Stimulated activated CD8-positive, alpha-beta memory T cell treated with anti-CD3 and anti-CD28 coated beads, Interleukin-12 subunit alpha, Interleukin-12 subunit beta, amount 100 ng/mL, for 1 hour (primary cell): ENCODE measurements around the gene RNF215.
A peak's percentile ranks its signal among the peaks of the same experiment; 100 is the strongest.
"Not testable (repeated sequence)": the region's sequence is repeated elsewhere in the genome, so short reads cannot be mapped to it uniquely, and the experiment has no call there.

Experiments used
- DNase-seq: peaks from one replicate; pipeline ENCODE4 v3.0.0-alpha.2; 2020; ENCODE audit warnings: low read depth

Gene RNF215

GRCh38 chr22:30361916-30362650, 25.1 kb downstream of the RNF215 start:
- DNase-seq = no peak

GRCh38 chr22:30358541-30358940, 28.7 kb downstream of the RNF215 start:
- no peak for DNase-seq

GRCh38 chr22:30357650-30358215, 29.5 kb downstream of the RNF215 start:
- no peak for DNase-seq

- no peak for DNase-seq
Observed at GRCh38 chr22:30357236-30357570, 30.0 kb downstream of the RNF215 start.

- DNase-seq = peak; percentile 74
Observed at GRCh38 chr22:30356449-30357235, 30.6 kb downstream of the RNF215 start, which contains the start of the genes CCDC157 and SF3A1. TSS of gene CCDC157 (plus strand) at chr22:30357007. CDS start at chr22:30366001, 8,994 bp downstream. TSS of gene SF3A1 (minus strand) at chr22:30356894. CDS start at chr22:30356792, 102 bp downstream.

GRCh38 chr22:30354644-30355043, 32.6 kb downstream of the RNF215 start:
- no peak for DNase-seq

GRCh38 chr22:30351226-30351625, 36.0 kb downstream of the RNF215 start:
- no peak for DNase-seq

GRCh38 chr22:30348809-30349208, 38.4 kb downstream of the RNF215 start:
- no peak for DNase-seq

- no peak for DNase-seq
Observed at GRCh38 chr22:30348404-30348803, 38.8 kb downstream of the RNF215 start.

GRCh38 chr22:30347255-30347892, 39.8 kb downstream of the RNF215 start:
- DNase-seq = no peak

- DNase-seq = no peak
Observed at GRCh38 chr22:30344447-30345200, 42.6 kb downstream of the RNF215 start.

- DNase-seq = no peak
Observed at GRCh38 chr22:30340911-30341685, 46.1 kb downstream of the RNF215 start.

GRCh38 chr22:30338802-30339201, 48.4 kb downstream of the RNF215 start:
- DNase-seq = no peak

GRCh38 chr22:30338341-30338740, 48.9 kb downstream of the RNF215 start:
- DNase-seq = not testable (repeated sequence)

- DNase-seq = no peak
Observed at GRCh38 chr22:30337461-30337778, 49.8 kb downstream of the RNF215 start.

GRCh38 chr22:30336752-30337460, 50.3 kb downstream of the RNF215 start:
- no peak for DNase-seq

GRCh38 chr22:30335236-30335635, 52.0 kb downstream of the RNF215 start:
- DNase-seq = no peak

GRCh38 chr22:30334646-30335045, 52.6 kb downstream of the RNF215 start:
- DNase-seq = no peak

GRCh38 chr22:30333707-30334087, 53.5 kb downstream of the RNF215 start:
- no peak for DNase-seq

GRCh38 chr22:30332994-30333706, 54.1 kb downstream of the RNF215 start:
- no peak for DNase-seq
